Keratinocyte (primary cell): ENCODE results near the gene RERG. TPM values are rescaled to one million over a fixed set of nuclear protein-coding genes. Genes with fewer than 3 reads are reported as not detected.

ENCODE experiments used
- DNase-seq: peaks from one replicate; pipeline ENCODE4 v3.0.0-alpha.2; 2011; ENCODE audit warnings: low read depth, missing footprints, low spot score
- FAIRE-seq: peaks from 2 replicates; lab custom pipeline; 2011; peaks lifted over from hg19 to GRCh38; lab: Jason Lieb, UNC
- H2AFZ ChIP-seq: 2 replicates; pipeline ENCODE4 v1.6.0; 2012; ENCODE audit warnings: low read length, control low read depth, inconsistent platforms; ENCODE audit not compliant: control insufficient read depth
- H3K27ac ChIP-seq: 2 replicates; pipeline ENCODE4 v1.5.1; 2011; ENCODE audit warnings: low read length; ENCODE audit not compliant: control insufficient read depth, insufficient read depth
- H3K27me3 ChIP-seq: 3 replicates; pipeline ENCODE4 v1.6.0; 2011; ENCODE audit warnings: low read length; ENCODE audit not compliant: control insufficient read depth, insufficient read depth; ENCODE audit errors: extremely low read depth
- H3K36me3 ChIP-seq, 2 experiments: 2 replicates in 1 of 2; 3 replicates in 1 of 2; pipeline ENCODE4 v1.5.1; 2011; ENCODE audit warnings: low read length in 2 of 2, mild to moderate bottlenecking in 1 of 2; ENCODE audit not compliant: control insufficient read depth in 2 of 2, insufficient read depth in 2 of 2; ENCODE audit errors: extremely low read depth in 1 of 2
- H3K4me1 ChIP-seq: 3 replicates; pipeline ENCODE4 v1.5.1; 2011; ENCODE audit warnings: low read length; ENCODE audit not compliant: control insufficient read depth, insufficient read depth; ENCODE audit errors: extremely low read depth
- H3K4me2 ChIP-seq: 3 replicates; pipeline ENCODE4 v1.6.0; 2011; ENCODE audit warnings: low read depth, low read length; ENCODE audit not compliant: control insufficient read depth, insufficient read depth; ENCODE audit errors: extremely low read depth
- H3K4me3 ChIP-seq, 3 experiments: fragments of 200-600 bp in 1 of 3; sonication (generic) in 1 of 3; 2 replicates in 2 of 3; 3 replicates in 1 of 3; pipeline ENCODE4 v1.5.1; 2011 to 2016; ENCODE audit warnings: low read length in 3 of 3, mild to moderate bottlenecking in 3 of 3, control low read depth in 2 of 3, inconsistent platforms in 1 of 3, low read depth in 1 of 3, mixed read lengths in 1 of 3, mixed run types in 1 of 3, moderate library complexity in 1 of 3; ENCODE audit not compliant: control insufficient read depth in 2 of 3, insufficient read depth in 2 of 3; ENCODE audit errors: extremely low read depth in 1 of 3
- H3K79me2 ChIP-seq: 2 replicates; pipeline ENCODE4 v1.6.0; 2012; ENCODE audit warnings: low read length; ENCODE audit not compliant: control insufficient read depth, insufficient read depth
- H3K9ac ChIP-seq: 3 replicates; pipeline ENCODE4 v1.6.0; 2011; ENCODE audit warnings: low read length; ENCODE audit not compliant: control insufficient read depth, insufficient read depth; ENCODE audit errors: extremely low read depth
- H3K9me1 ChIP-seq: 3 replicates; pipeline ENCODE4 v1.6.0; 2011; ENCODE audit warnings: low read length; ENCODE audit not compliant: control insufficient read depth, insufficient read depth; ENCODE audit errors: extremely low read depth
- H3K9me3 ChIP-seq: 2 replicates; pipeline ENCODE4 v1.5.1; 2012; ENCODE audit warnings: low read depth, low read length; ENCODE audit not compliant: control insufficient read depth
- H4K20me1 ChIP-seq: 3 replicates; pipeline ENCODE4 v1.6.0; 2011; ENCODE audit warnings: low read length; ENCODE audit not compliant: control insufficient read depth, insufficient read depth; ENCODE audit errors: extremely low read depth
- EZH2 ChIP-seq: IDR thresholded peaks from one replicate; pipeline ENCODE4 v1.6.1; 2012; ENCODE audit warnings: inconsistent platforms, mild to moderate bottlenecking, low read length, moderate library complexity
- dilution Hi-C: fragments of 300-500 bp; cut with MboI; formaldehyde crosslinking; loops from one replicate; pipeline ENCODE4 v1.7.0; 2020; ENCODE audit warnings: low sequenced_read_pairs; ENCODE audit not compliant: extremely low pct_ligation_motif_present
- polyA plus RNA-seq, 5 experiments: library from polyadenylated mRNA; depleted of rRNA in 3 of 5; stranded (reverse) in 3 of 5; stranded (forward) in 1 of 5; unstranded in 1 of 5; fragments of >200 nt; gene quantifications; 1 replicate in 1 of 5; 2 replicates in 3 of 5; 3 replicates in 1 of 5; pipeline versions ENCODE4 v1.2.1 to v1.2.3, GENCODE V29; 2011 to 2012; ENCODE audit warnings: missing spikeins in 2 of 5, low read depth in 1 of 5, low replicate concordance in 1 of 5
- TF ChIP-seq, protein P1 (sequence below), 3 experiments: IDR thresholded peaks in 1 of 3; conservative IDR thresholded peaks in 1 of 3; optimal IDR thresholded peaks in 1 of 3; 2 replicates in 2 of 3; 3 replicates in 1 of 3; pipeline versions ENCODE3 to v1.5.1; 2011; ENCODE audit warnings: low read length in 3 of 3, mild to moderate bottlenecking in 3 of 3, moderate library complexity in 2 of 3, control low read depth in 1 of 3, inconsistent platforms in 1 of 3; ENCODE audit not compliant: insufficient read depth in 2 of 3; ENCODE audit errors: extremely low read depth in 1 of 3

Gene RERG
- polyA plus RNA-seq, 1 donor (not counting 4 experiments of a cell fraction or from before 2014, with no cell fraction given), result not detected

- Histone ChIP-seq H3K27ac (no peak overlapping the region), H3K9ac (no peak overlapping the region), H3K4me1 (peaks cover 16% of the 10 kb centered on the region), H3K79me2 (no peaks in the 10 kb centered on the region), H3K9me1 (no peaks in the 10 kb centered on the region), H2AFZ (no peak overlapping the region), H3K4me3 (no peak overlapping the region), H4K20me1 (no peaks in the 10 kb centered on the region), H3K9me3 (no peaks in the 10 kb centered on the region), H3K4me2 (no peak overlapping the region), H3K36me3 (no peaks in the 10 kb centered on the region), H3K27me3 (no peaks in the 10 kb centered on the region)
- dilution Hi-C loops, result no loop called here
- DNase-seq (no peak), FAIRE-seq (no peak)
- no peak for TF ChIP-seq EZH2
- TF ChIP-seq, protein P1, sequence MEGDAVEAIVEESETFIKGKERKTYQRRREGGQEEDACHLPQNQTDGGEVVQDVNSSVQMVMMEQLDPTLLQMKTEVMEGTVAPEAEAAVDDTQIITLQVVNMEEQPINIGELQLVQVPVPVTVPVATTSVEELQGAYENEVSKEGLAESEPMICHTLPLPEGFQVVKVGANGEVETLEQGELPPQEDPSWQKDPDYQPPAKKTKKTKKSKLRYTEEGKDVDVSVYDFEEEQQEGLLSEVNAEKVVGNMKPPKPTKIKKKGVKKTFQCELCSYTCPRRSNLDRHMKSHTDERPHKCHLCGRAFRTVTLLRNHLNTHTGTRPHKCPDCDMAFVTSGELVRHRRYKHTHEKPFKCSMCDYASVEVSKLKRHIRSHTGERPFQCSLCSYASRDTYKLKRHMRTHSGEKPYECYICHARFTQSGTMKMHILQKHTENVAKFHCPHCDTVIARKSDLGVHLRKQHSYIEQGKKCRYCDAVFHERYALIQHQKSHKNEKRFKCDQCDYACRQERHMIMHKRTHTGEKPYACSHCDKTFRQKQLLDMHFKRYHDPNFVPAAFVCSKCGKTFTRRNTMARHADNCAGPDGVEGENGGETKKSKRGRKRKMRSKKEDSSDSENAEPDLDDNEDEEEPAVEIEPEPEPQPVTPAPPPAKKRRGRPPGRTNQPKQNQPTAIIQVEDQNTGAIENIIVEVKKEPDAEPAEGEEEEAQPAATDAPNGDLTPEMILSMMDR (optimal IDR thresholded peaks at IDR 0.05 in 1 of 3, IDR thresholded peaks at IDR 0.05 in 1 of 3, conservative IDR thresholded peaks at IDR 0.05 in 1 of 3; ENCODE audit: extremely low read depth in 1 of 3, insufficient read depth in 2 of 3, low read length in 3 of 3), result no peak
These were observed 15.7 kb downstream of the RERG start for GRCh38 chr12:15205341-15206010.

- TF ChIP-seq, protein P1 (optimal IDR thresholded peaks at IDR 0.05 in 1 of 3, IDR thresholded peaks at IDR 0.05 in 1 of 3, conservative IDR thresholded peaks at IDR 0.05 in 1 of 3; ENCODE audit: extremely low read depth in 1 of 3, insufficient read depth in 2 of 3, low read length in 3 of 3), result no peak
- no peak for TF ChIP-seq EZH2
- no peaks in the 10 kb centered on the region for H3K9me1 ChIP-seq
These were observed 19.8 kb downstream of the RERG start for GRCh38 chr12:15201456-15201855.

More at GRCh38 chr12:15201456-15201855, 19.8 kb downstream of the RERG start:
- H2AFZ ChIP-seq, result no peak overlapping the region
- H3K4me2 ChIP-seq, result no peak overlapping the region
- no peaks in the 10 kb centered on the region for H3K36me3 ChIP-seq
- H3K4me1 ChIP-seq, result no peaks in the 10 kb centered on the region
- H4K20me1 ChIP-seq, result no peaks in the 10 kb centered on the region
- no peak for FAIRE-seq
- no peak overlapping the region for H3K27ac ChIP-seq
- H3K9me3 ChIP-seq, result no peaks in the 10 kb centered on the region
- no peak overlapping the region for H3K9ac ChIP-seq
- H3K4me3 ChIP-seq, result no peak overlapping the region
- no peaks in the 10 kb centered on the region for H3K27me3 ChIP-seq
- no peaks in the 10 kb centered on the region for H3K79me2 ChIP-seq
- no peak for DNase-seq
- dilution Hi-C loops, result no loop called here
